Esophagus muscularis mucosa (tissue), 4 donors: Measurements from ENCODE around the gene ANKRD12.
A peak's percentile ranks its signal among the peaks of the same experiment; 100 is the strongest.

Experiments
- CTCF ChIP-seq, 3 experiments: fragments of 200-600 bp in 2 of 3; fragments of 450-650 bp in 1 of 3; sonication (generic) in 2 of 3; IDR thresholded peaks; one replicate each; pipeline ENCODE4 v1.5.1; 2017 to 2019; ENCODE audit warnings: antibody characterized with exemption in 3 of 3, mild to moderate bottlenecking in 2 of 3, moderate library complexity in 1 of 3
- EP300 ChIP-seq: sonication (generic); formaldehyde crosslinking; IDR thresholded peaks from one replicate; pipeline ENCODE4 v1.6.1; 2017; ENCODE audit warnings: antibody characterized with exemption
- POLR2A ChIP-seq: fragments of 450-650 bp; IDR thresholded peaks from one replicate; pipeline ENCODE4 v1.6.1; 2017; ENCODE audit warnings: antibody characterized with exemption, moderate library complexity, mild to moderate bottlenecking, low read depth
- POLR2AphosphoS5 ChIP-seq, 2 donors: sonication (generic); formaldehyde crosslinking; IDR thresholded peaks; one replicate each; pipeline ENCODE4 v1.6.1; 2017; ENCODE audit warnings: antibody characterized with exemption in 2 of 2

- TF ChIP-seq CTCF (IDR thresholded peaks at IDR 0.05) (peak; percentile 80 to 89 (median 85)), POLR2A (no peak), POLR2AphosphoS5 (IDR thresholded peaks at IDR 0.05) (peak in 1 of 2 donors; percentile 10), EP300 (no peak)
Measured at GRCh38 chr18:9147440-9148202, 11.0 kb downstream of the ANKRD12 start.
